ENCODE data around the gene ANKRD22.

DNA sequence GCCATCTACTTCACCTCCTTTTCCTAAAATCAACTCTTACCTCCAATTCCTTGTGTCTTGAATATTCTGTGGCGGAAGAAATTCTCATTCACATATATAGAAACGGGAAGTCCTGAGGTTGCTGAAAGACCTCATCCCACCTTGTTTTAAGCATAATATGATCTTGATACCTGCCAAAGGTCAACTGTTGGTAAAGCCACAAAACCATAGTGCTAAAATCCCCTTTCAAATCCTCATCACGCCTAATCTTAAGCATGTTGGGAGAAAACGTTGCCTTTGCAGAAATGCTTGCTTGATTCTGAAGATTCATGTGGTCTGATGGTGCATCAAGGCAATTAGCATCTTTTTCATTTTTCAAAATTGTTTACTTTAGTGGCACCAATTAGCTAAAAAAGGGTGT lies 8.5 kb downstream of the ANKRD22 start:
- TF ChIP-seq TAF1 (IDR thresholded peaks at IDR 0.05; ENCODE audit: low read depth, low read length): no peak
- TF ChIP-seq POLR2AphosphoS5 (IDR thresholded peaks at IDR 0.05; ENCODE audit: low read depth, low read length): no peak
